ENCODE data around the gene ATP11A.

Gene ATP11A

DNA sequence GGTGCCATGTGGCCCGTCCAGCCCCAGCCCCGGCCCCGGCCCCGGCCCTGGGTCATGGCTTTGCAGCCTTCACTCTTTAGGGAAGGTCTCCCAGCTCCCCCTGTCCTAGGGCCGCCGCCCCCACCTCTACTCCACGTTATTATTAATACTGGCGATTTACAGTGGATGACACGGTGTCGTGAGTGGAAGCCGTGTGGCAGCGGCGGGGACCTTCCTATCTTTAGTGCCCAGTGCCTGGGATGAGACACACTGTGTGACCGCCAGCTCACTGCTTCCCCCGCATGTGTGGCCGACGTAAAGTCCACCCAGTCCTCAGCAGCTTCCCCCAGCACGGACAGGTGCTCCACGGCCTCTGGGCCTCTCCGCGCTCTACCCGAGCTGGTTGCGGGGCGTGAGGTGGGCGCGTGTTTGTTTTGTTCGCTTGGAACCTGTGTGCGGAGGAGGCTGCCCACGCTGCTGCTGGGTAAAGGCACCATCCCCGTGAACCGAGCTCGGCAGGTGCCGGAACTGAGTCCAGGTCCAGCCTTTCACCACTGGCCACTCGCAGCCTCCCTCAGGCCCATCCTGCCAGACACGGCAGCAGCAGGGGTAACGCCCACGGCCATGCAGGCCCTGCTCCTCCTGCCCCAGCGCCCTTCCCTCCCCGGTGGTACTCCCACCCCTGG lies 208.2 kb downstream of the ATP11A start:
- H3K4me1 ChIP-seq (ENCODE audit: insufficient read depth, insufficient read length), result peaks cover 8% of the 10 kb centered on the region
- DNase-seq (ENCODE audit: low read depth, low spot score), result no peak
- TF ChIP-seq ZNF274 (IDR thresholded peaks at IDR 0.05; ENCODE audit: low read depth, low read length), result no peak
- no peak for TF ChIP-seq YY1 (IDR thresholded peaks at IDR 0.05; ENCODE audit: insufficient read depth, insufficient read length)
- TF ChIP-seq SUZ12 (IDR thresholded peaks at IDR 0.05; ENCODE audit: extremely low read depth, insufficient read depth, insufficient read length), result no peak
- no peaks in the 10 kb centered on the region for H3K36me3 ChIP-seq (ENCODE audit: insufficient read depth, insufficient read length, low read length)
- no peak overlapping the region for H3K9ac ChIP-seq (ENCODE audit: insufficient read length, low read depth)
- no peaks in the 10 kb centered on the region for H3K9me3 ChIP-seq (ENCODE audit: insufficient read depth, low read length)
- peaks cover 15% of the 10 kb centered on the region for H3K27me3 ChIP-seq (ENCODE audit: insufficient read depth, insufficient read length)
- no peak overlapping the region for H3K4me3 ChIP-seq (ENCODE audit: insufficient read length, low read depth)

DNA sequence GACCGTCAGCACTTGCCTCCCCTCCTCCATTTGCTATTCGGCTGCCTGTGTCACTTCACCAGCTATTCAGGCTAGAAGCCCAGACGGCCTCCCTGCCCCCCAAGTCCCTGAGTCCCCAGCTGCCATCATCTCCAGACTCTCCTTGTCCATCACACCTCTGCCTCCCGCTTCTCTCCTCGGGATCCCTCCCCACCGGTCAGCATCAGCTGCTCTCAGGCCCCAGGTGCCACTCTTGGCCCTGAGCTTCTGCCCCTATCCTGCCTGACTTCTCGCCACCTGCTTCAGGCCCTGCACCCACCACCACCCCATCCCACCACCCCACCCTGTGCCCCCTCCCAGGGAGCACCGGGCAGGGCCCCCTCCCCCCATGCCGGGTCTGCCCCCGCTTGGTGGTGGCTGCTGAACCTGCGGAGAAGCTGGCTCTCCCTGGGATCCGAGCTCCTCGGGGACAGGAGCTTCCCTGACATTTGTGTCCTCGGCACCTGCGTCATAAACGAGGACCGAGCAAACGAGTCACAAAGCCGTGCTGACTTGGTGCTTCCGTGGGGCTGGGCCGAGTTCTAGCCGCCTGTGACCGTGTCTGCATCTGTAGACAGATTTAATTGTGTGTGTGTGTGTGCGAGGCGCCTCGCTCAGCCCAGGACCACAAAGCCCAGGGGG lies 208.9 kb downstream of the ATP11A start:
- Histone ChIP-seq H3K4me3 (ENCODE audit: insufficient read length, low read depth) (no peak overlapping the region), H3K27me3 (ENCODE audit: insufficient read depth, insufficient read length) (peaks cover 13% of the 10 kb centered on the region), H3K4me1 (ENCODE audit: insufficient read depth, insufficient read length) (peaks cover 9% of the 10 kb centered on the region), H3K36me3 (ENCODE audit: insufficient read depth, insufficient read length, low read length) (no peaks in the 10 kb centered on the region), H3K9ac (ENCODE audit: insufficient read length, low read depth) (no peak overlapping the region), H3K9me3 (ENCODE audit: insufficient read depth, low read length) (peaks cover 2% of the 10 kb centered on the region; the same call in 1 of the 2 replicates)
- TF ChIP-seq YY1 (IDR thresholded peaks at IDR 0.05; ENCODE audit: insufficient read depth, insufficient read length) (no peak), ZNF274 (IDR thresholded peaks at IDR 0.05; ENCODE audit: low read depth, low read length) (no peak), SUZ12 (IDR thresholded peaks at IDR 0.05; ENCODE audit: extremely low read depth, insufficient read depth, insufficient read length) (no peak)
- DNase-seq (ENCODE audit: low read depth, low spot score), result no peak

DNA sequence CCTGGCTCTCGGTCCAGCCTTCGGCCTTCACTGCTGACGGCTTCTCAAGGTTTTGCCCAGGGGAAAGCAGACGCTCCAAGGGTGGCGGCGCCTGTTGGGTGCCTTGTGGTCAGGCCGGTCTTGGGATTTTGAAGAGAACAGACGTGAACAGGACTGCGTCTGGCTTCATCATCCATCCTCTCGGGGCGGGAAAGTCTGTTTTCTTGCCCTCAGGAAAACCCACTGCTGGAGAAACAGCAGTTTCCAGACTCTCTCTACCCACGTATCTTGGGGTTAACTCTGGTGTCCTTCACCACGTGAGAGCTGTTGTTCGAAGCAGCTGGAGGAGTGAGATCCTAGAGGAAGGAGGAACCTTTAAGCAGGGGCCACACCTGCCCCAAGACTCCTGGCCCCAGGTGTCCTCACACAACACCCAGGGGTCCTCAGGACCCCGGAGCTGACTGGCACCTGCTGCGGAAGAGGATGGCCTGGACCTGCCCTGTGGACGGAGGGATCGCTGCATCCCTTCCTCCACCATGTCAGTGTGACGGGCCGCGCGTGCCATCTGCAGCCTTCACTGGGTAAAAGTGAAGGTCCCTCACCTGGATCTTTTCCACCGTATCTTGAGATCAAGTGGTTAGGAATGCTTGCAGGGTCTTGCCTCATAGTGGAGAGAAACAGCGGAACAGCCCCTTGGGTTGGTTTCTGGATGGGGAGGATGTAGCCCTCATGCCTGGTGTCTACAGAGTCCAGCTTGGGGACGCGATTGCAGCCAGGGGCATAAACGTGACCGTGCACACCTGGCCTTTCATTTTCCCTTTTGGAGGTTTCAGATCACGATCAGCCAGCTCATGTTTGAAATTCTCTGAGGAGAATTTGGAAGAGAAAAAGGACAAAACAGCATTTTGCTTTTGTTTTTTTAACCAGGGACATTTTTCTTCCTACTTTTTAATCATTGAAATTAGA lies 209.7 kb downstream of the ATP11A start:
- no peak for DNase-seq (ENCODE audit: low read depth, low spot score)
- H3K4me3 ChIP-seq (ENCODE audit: insufficient read length, low read depth), result no peak overlapping the region

DNA sequence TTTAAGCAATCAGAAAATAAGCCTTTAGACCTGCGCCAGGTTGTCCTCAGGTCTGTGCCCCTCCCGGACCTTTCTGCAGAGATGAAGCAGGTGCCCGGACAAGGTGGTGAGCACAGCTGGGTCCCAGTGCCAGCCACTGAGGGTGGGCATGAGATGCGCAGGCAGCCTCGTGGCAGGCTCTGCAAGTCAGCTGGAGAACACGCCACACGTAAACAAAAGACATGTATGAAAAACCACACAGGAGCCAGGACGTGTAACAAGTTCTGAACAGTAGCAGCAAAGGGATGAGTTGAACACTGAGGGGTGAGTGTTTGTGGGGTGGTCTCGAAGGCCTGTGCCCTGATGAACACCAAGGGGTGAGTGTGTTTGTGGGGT lies 210.4 kb downstream of the ATP11A start:
- TF ChIP-seq SUZ12 (IDR thresholded peaks at IDR 0.05; ENCODE audit: extremely low read depth, insufficient read depth, insufficient read length) (no peak), ZNF274 (IDR thresholded peaks at IDR 0.05; ENCODE audit: low read depth, low read length) (no peak), YY1 (IDR thresholded peaks at IDR 0.05; ENCODE audit: insufficient read depth, insufficient read length) (no peak)
- Histone ChIP-seq H3K9me3 (ENCODE audit: insufficient read depth, low read length) (peaks cover 17% of the 10 kb centered on the region), H3K4me1 (ENCODE audit: insufficient read depth, insufficient read length) (peaks cover 9% of the 10 kb centered on the region), H3K27me3 (ENCODE audit: insufficient read depth, insufficient read length) (peaks cover 4% of the 10 kb centered on the region), H3K4me3 (ENCODE audit: insufficient read length, low read depth) (no peak overlapping the region), H3K9ac (ENCODE audit: insufficient read length, low read depth) (no peak overlapping the region), H3K36me3 (ENCODE audit: insufficient read depth, insufficient read length, low read length) (no peaks in the 10 kb centered on the region)
- no peak for DNase-seq (ENCODE audit: low read depth, low spot score)

More for the DNA sequence above, 209.7 kb downstream of the ATP11A start:
- no peaks in the 10 kb centered on the region for H3K36me3 ChIP-seq (ENCODE audit: insufficient read depth, insufficient read length, low read length)
- H3K27me3 ChIP-seq (ENCODE audit: insufficient read depth, insufficient read length), result peaks cover 11% of the 10 kb centered on the region
- H3K4me1 ChIP-seq (ENCODE audit: insufficient read depth, insufficient read length), result peaks cover 9% of the 10 kb centered on the region
- H3K9ac ChIP-seq (ENCODE audit: insufficient read length, low read depth), result no peak overlapping the region
- peaks cover 10% of the 10 kb centered on the region for H3K9me3 ChIP-seq (ENCODE audit: insufficient read depth, low read length)
- no peak for TF ChIP-seq ZNF274 (IDR thresholded peaks at IDR 0.05; ENCODE audit: low read depth, low read length)
- TF ChIP-seq SUZ12 (IDR thresholded peaks at IDR 0.05; ENCODE audit: extremely low read depth, insufficient read depth, insufficient read length), result no peak
- TF ChIP-seq YY1 (IDR thresholded peaks at IDR 0.05; ENCODE audit: insufficient read depth, insufficient read length), result no peak

DNA sequence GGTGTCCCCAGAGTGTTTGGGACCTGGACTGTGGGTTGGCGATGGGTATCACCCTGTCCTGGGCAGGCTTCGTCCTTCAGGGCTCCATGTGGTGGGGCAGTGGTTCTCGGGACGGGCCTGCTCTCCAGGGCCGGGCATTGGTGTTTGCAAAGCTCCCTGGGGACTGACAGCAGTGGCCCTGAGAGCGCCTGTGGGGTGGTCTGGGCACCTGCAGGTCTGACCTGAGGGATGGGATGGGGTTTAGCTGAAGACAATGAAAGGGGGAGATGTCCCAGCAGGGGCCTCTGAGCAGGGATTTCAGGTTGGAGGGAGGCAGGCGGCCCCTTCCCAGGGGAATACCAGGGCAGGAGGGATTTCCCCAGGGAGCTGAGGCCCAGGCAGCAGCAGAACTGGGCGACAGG lies 210.9 kb downstream of the ATP11A start:
- H3K4me1 ChIP-seq (ENCODE audit: insufficient read depth, insufficient read length), result peaks cover 9% of the 10 kb centered on the region
- no peak for DNase-seq (ENCODE audit: low read depth, low spot score)

DNA sequence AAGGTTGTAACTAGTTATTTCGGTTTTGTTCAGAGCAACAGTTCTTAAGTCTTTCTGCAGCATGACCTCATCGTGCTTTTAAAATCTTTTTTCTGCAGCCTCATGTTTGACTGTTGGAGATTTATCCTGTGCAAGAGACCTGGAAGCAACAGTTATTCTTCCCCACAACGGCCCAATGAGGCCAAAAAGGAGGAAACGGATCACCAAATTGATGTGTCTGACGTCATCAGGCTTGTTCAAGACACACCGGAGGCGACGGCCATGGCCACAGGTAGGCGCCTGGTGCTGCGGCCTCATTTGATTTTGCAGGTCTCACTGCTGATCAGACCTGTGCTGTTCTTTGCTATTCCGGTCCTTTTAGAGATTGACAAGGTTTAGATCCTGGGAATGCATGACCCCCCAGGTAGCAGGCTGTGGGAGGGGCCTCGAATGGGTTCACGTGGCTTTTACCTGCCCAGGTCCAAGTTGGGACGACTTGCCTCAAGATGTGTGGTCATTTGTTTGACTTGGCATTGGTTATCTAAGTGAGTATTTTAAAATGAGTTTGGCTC lies 212.3 kb downstream of the ATP11A start:
- Histone ChIP-seq H3K36me3 (ENCODE audit: insufficient read depth, insufficient read length, low read length) (no peaks in the 10 kb centered on the region), H3K27me3 (ENCODE audit: insufficient read depth, insufficient read length) (no peaks in the 10 kb centered on the region), H3K9ac (ENCODE audit: insufficient read length, low read depth) (no peak overlapping the region), H3K4me1 (ENCODE audit: insufficient read depth, insufficient read length) (peaks cover 12% of the 10 kb centered on the region), H3K9me3 (ENCODE audit: insufficient read depth, low read length) (peaks cover 23% of the 10 kb centered on the region), H3K4me3 (ENCODE audit: insufficient read length, low read depth) (no peak overlapping the region)
- DNase-seq (ENCODE audit: low read depth, low spot score), result no peak
- TF ChIP-seq SUZ12 (IDR thresholded peaks at IDR 0.05; ENCODE audit: extremely low read depth, insufficient read depth, insufficient read length) (no peak), ZNF274 (IDR thresholded peaks at IDR 0.05; ENCODE audit: low read depth, low read length) (no peak), YY1 (IDR thresholded peaks at IDR 0.05; ENCODE audit: insufficient read depth, insufficient read length) (no peak)

More for the DNA sequence above, 210.9 kb downstream of the ATP11A start:
- Histone ChIP-seq H3K4me3 (ENCODE audit: insufficient read length, low read depth) (no peak overlapping the region), H3K27me3 (ENCODE audit: insufficient read depth, insufficient read length) (no peaks in the 10 kb centered on the region), H3K9me3 (ENCODE audit: insufficient read depth, low read length) (peaks cover 22% of the 10 kb centered on the region), H3K36me3 (ENCODE audit: insufficient read depth, insufficient read length, low read length) (no peaks in the 10 kb centered on the region), H3K9ac (ENCODE audit: insufficient read length, low read depth) (no peak overlapping the region)
- TF ChIP-seq ZNF274 (IDR thresholded peaks at IDR 0.05; ENCODE audit: low read depth, low read length), result no peak
- TF ChIP-seq SUZ12 (IDR thresholded peaks at IDR 0.05; ENCODE audit: extremely low read depth, insufficient read depth, insufficient read length), result no peak
- TF ChIP-seq YY1 (IDR thresholded peaks at IDR 0.05; ENCODE audit: insufficient read depth, insufficient read length), result no peak

Data from NT2/D1 (cell line).